Epithelial cell of proximal tubule (primary cell): ENCODE results near the gene CGB5. TPM values are rescaled to one million over a fixed set of nuclear protein-coding genes. Genes with fewer than 3 reads are reported as not detected.

ENCODE experiments used
- DNase-seq: peaks from one replicate; pipeline ENCODE4 v3.0.0-alpha.2; 2011; ENCODE audit warnings: low read depth
- H3K4me3 ChIP-seq: 2 replicates; pipeline ENCODE4 v1.5.1; 2011; ENCODE audit warnings: low read depth, mild to moderate bottlenecking, low read length
- total RNA-seq: library from RNA; depleted of rRNA; stranded (reverse); fragments of >200 nt; gene quantifications from 2 replicates; pipeline ENCODE4 v1.2.3, GENCODE V29; 2015
- TF ChIP-seq, protein P1 (sequence below): conservative IDR thresholded peaks from 2 replicates; pipeline ENCODE4 v1.5.1; 2012; ENCODE audit warnings: low read depth, mild to moderate bottlenecking, low read length

CGB5 gene
- total RNA-seq, 1 donor from 2014 or later, result not detected

DNA sequence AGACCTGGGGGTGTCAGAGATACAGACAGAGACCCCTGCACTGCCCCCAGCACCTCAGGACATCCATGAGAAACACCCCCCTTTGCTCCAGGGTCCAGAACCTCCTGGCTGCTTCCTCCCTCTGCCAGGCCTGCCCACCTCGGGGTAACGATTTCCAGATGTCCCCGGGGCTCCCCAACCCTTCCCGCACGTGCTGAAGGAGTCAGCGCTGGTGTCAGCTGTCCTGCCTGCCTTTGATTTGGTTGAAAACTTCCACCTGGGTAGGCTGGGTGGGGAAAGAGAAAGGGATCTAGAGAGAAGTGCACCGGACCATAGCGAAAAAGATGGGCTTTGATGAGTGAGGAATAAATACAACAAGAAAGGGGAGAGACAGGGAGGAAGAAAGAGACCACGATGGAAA lies 15.4 kb downstream of the CGB5 start:
- no peak overlapping the region for H3K4me3 ChIP-seq
- TF ChIP-seq, protein P1, sequence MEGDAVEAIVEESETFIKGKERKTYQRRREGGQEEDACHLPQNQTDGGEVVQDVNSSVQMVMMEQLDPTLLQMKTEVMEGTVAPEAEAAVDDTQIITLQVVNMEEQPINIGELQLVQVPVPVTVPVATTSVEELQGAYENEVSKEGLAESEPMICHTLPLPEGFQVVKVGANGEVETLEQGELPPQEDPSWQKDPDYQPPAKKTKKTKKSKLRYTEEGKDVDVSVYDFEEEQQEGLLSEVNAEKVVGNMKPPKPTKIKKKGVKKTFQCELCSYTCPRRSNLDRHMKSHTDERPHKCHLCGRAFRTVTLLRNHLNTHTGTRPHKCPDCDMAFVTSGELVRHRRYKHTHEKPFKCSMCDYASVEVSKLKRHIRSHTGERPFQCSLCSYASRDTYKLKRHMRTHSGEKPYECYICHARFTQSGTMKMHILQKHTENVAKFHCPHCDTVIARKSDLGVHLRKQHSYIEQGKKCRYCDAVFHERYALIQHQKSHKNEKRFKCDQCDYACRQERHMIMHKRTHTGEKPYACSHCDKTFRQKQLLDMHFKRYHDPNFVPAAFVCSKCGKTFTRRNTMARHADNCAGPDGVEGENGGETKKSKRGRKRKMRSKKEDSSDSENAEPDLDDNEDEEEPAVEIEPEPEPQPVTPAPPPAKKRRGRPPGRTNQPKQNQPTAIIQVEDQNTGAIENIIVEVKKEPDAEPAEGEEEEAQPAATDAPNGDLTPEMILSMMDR, result no peak
- DNase-seq, result no peak

DNA sequence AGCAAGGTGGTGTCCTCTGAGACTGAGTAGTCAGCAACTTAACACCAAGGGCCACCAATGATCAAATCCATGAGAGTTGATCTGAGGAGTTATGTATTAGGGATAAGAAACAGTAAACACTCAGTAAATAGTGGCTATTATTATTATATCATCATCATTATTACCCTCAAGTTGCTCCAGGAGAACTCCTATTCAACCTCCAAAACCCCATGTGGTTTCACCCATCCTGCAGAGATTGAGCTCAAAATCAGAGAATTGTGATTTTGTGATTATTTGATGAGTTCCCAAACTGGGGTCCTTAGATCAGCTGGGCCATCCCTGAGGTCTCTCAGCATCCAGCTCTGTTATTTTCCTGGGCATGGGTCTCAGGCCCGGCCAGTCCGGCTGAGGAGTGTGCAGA lies 17.4 kb downstream of the CGB5 start:
- TF ChIP-seq, protein P1, result no peak
- no peak overlapping the region for H3K4me3 ChIP-seq
- DNase-seq, result no peak

DNA sequence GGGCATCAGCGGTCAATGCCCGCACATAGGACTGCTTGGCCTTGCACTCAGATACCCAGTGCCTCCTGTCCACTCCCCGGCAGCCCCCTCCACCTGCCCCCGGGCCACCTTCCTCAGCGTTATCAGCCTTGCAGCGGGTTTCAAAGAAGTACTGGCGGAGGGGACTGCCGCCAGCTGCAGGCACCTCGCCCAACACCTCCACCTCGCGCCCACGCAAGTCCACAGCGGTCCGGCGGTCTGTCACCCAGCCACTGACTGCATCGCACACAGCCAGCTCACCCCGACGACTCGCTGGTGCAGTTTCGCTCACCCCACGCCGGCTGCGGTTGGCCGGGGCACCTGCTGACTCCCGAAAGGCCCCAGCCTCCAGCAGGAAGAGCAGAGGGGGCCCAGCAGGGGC lies 17.8 kb downstream of the CGB5 start:
- no peak overlapping the region for H3K4me3 ChIP-seq
- no peak for DNase-seq
- TF ChIP-seq, protein P1, result no peak

DNA sequence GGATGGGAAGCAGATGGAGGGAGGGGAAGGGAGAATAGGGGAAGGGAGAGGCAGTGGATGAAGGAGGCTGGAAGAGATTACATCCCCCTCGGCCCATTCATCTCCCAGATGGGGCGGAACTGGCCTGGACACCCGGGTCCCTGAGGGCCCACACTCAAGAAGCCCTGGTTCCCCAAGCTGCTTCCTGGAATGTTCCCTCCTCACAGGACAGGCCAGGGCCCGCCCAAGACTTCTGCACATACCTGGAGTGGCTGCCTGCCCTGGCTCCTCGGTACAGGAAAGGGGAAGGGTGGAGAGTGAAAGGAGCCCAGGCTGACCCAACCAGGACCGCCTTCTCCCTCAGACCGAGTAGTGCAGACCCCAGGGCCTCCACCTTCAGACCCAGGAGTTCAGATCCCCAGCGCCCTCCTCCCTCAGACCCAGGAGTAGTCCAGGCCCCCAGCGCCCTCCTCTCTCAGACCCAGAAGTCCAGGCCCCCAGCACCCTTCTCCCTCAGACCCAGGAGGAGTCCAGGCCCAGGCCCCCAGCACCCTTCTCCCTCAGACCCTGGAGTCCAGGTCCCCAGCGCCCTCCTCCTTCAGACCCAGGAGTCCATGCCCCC lies 20.5 kb downstream of the CGB5 start:
- no peak overlapping the region for H3K4me3 ChIP-seq
- TF ChIP-seq, protein P1, result no peak

DNA sequence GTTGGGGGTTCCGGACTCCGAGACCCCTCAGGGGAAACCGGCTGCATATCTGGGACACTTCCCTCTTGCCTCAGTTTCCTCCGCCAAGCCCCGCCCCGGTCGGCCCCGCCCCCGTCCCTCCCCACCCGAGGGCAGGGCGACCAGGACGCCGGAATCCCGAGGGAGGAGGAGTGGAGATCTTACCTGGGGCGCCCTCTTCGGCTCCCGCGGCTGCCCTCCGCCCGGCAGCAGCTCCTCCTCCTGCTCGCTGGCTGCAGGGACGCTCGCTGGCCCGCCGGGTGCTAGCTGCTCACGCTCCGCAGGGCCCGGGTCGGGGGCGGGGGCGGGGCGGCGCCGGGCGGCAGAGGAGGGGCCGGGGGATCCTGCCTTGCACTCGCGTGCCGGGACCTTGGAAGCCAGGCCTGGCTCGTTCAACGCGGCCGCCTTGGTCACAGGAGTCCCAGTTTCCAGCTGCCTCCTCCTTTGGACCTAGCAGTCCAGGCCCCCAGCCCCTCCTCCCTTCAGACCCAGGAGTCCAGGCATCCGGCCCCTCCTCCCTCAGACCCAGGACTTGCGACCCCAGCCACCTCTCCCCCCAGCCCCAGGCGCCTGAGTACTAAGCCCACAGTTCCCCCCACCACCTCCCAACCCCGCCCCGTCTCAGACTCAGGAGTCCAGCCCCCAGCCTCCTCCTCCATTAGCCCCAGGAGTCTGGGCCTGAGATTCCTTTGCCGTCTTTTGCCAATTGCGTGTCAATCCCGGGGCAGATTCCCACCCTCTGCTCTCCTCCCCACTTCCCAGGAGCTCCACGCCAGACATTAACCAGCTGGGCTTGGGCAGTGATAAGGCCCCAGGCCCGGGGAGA lies 21.3 kb downstream of the CGB5 start, which contains the start of gene NTF4:
NTF4 (minus strand) TSS at position 51 of the 844 bp plus-strand sequence. CDS start 2,821 bp downstream, outside the sequence.
- TF ChIP-seq, protein P1, result no peak
- DNase-seq, result no peak
- H3K4me3 ChIP-seq, result no peak within 1 kb of the TSS

More for the DNA sequence above, 20.5 kb downstream of the CGB5 start:
- no peak for DNase-seq

DNA sequence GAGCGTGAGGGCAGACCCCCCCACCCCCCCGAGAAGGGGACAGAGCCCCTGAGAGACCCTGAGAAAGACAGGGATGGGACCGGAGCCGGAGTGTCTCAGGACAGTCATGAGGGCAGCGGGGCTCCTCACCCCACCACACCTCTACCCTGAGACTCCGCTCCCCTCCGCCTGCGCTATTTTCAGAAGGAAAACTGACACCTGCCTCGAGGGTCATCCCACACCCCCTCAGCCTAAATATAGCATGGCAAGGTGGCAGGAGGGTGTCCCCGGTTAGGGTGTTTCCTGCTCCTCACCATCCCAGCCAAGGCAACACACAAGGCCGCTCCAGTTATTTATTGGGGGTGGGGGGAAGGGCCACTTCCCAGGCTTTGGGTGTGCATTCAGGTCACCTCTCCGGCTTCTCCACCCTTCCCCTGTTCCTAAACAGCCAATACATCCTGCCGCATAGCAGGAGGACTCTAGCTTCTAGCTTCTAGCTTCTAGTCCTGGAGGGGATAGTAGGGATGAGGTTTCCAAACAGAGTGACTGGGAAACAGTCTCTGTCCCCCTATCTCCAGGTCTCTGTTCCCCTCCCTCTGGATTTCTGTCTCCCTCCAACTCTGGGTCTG lies 22.4 kb downstream of the CGB5 start:
- TF ChIP-seq, protein P1, result no peak
- no peak overlapping the region for H3K4me3 ChIP-seq
- no peak for DNase-seq
